ENCODE results near the gene HNRNPR. TPM values are rescaled to one million over a fixed set of nuclear protein-coding genes. Genes with fewer than 3 reads are reported as not detected.
A peak's percentile ranks its signal among the peaks of the same experiment; 100 is the strongest.

The HNRNPR gene
- 100 to 1,000 TPM; 190 to 203 TPM for total RNA-seq

GRCh38 chr1:23344111-23344986, at the start of gene HNRNPR:
Gene HNRNPR, minus strand, starts transcription at chr1:23344284. Its CDS starts 3,276 bp downstream, at chr1:23341008.
- CTCF ChIA-PET, result interaction anchor here (0.7 to 1.8 kb wide), 9 partner anchors 13 to 288 kb away, joined by 3 to 18 read pairs (median 5); no protein-coding TSS in a partner anchor
- TF ChIP-seq, protein P1, sequence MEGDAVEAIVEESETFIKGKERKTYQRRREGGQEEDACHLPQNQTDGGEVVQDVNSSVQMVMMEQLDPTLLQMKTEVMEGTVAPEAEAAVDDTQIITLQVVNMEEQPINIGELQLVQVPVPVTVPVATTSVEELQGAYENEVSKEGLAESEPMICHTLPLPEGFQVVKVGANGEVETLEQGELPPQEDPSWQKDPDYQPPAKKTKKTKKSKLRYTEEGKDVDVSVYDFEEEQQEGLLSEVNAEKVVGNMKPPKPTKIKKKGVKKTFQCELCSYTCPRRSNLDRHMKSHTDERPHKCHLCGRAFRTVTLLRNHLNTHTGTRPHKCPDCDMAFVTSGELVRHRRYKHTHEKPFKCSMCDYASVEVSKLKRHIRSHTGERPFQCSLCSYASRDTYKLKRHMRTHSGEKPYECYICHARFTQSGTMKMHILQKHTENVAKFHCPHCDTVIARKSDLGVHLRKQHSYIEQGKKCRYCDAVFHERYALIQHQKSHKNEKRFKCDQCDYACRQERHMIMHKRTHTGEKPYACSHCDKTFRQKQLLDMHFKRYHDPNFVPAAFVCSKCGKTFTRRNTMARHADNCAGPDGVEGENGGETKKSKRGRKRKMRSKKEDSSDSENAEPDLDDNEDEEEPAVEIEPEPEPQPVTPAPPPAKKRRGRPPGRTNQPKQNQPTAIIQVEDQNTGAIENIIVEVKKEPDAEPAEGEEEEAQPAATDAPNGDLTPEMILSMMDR (IDR thresholded peaks at IDR 0.05), result no peak
- H3K4me3 Mint-ChIP-seq, result peak within 1 kb of the TSS; percentile 93
- H3K27ac Mint-ChIP-seq, result peak within 1 kb of the TSS; percentile 98
- H3K36me3 Mint-ChIP-seq (ENCODE audit: low read depth), result peaks cover 31% of the 10 kb centered on the region
- H3K9me3 Mint-ChIP-seq, result no peaks in the 10 kb centered on the region
- peak; percentile 97 for ATAC-seq
- peaks cover 37% of the 10 kb centered on the region for H3K4me1 Mint-ChIP-seq (ENCODE audit: low read depth)
- peak; percentile 100 for DNase-seq
- intact Hi-C loops (cut with micrococcal nuclease), result loop anchor here (2.0 kb wide), 1 partner anchor 24 kb away; the partner anchor contains the start of gene ZNF436
- H3K27me3 Mint-ChIP-seq, result no peaks in the 10 kb centered on the region
- POLR2A ChIA-PET, result interaction anchor here (0.6 to 4.2 kb wide), 22 partner anchors 9 to 265 kb away, joined by 3 to 44 read pairs (median 5); partner anchors contain the start of gene ZNF436

DNA sequence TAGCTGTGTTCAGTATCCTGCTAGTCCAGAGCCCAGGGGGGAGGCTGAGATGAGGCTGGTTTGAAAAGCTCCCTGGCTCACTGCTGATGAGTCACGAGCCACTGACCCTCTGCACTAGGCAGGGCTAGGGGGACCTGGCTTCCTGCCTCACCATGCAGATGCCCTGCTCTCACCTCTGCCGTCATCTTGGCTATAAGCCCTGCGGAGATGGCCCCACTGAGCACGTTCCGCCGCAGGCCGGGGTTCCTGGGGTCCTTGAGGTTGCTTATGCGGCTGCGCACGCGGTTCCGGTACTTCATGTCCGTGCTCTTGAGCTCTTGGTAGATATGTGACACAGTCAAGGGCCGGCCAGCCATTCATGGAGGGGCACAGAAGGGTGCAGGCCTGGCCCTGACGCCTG, 49.6 kb upstream of the HNRNPR start:
- no peaks in the 10 kb centered on the region for H3K9me3 Mint-ChIP-seq
- no peaks in the 10 kb centered on the region for H3K27me3 Mint-ChIP-seq
- H3K4me1 Mint-ChIP-seq (ENCODE audit: low read depth), result peaks cover 4% of the 10 kb centered on the region
- no peaks in the 10 kb centered on the region for H3K36me3 Mint-ChIP-seq (ENCODE audit: low read depth)
- intact Hi-C loops (cut with micrococcal nuclease), result no loop called here
- ATAC-seq (no peak), DNase-seq (no peak)
- TF ChIP-seq, protein P1 (IDR thresholded peaks at IDR 0.05), result no peak
- POLR2A ChIA-PET, result no interaction called here
- H3K4me3 Mint-ChIP-seq, result no peak overlapping the region
- CTCF ChIA-PET, result interaction anchor here (1.1 to 3.0 kb wide), 2 partner anchors 11 to 264 kb away, joined by 3 to 13 read pairs; no protein-coding TSS in a partner anchor
- H3K27ac Mint-ChIP-seq, result no peak overlapping the region

GRCh38 chr1:23392125-23392855, 48.2 kb upstream of the HNRNPR start:
- TF ChIP-seq, protein P1 (IDR thresholded peaks at IDR 0.05), result no peak
- no peaks in the 10 kb centered on the region for H3K27me3 Mint-ChIP-seq
- POLR2A ChIA-PET, result no interaction called here
- DNase-seq, result no peak
- no peak for ATAC-seq
- H3K4me3 Mint-ChIP-seq, result no peak overlapping the region
- peaks cover 4% of the 10 kb centered on the region for H3K4me1 Mint-ChIP-seq (ENCODE audit: low read depth)
- H3K9me3 Mint-ChIP-seq, result no peaks in the 10 kb centered on the region
- no peak overlapping the region for H3K27ac Mint-ChIP-seq
- H3K36me3 Mint-ChIP-seq (ENCODE audit: low read depth), result no peaks in the 10 kb centered on the region
- intact Hi-C loops (cut with micrococcal nuclease), result no loop called here
- CTCF ChIA-PET, result interaction anchor here (1.1 kb wide), 1 partner anchor 266 kb away, joined by 3 read pairs; no protein-coding TSS in a partner anchor

- Mint-ChIP-seq H3K4me3 (no peak overlapping the region), H3K4me1 (ENCODE audit: low read depth) (no peaks in the 10 kb centered on the region), H3K36me3 (ENCODE audit: low read depth) (no peaks in the 10 kb centered on the region), H3K27ac (no peak overlapping the region), H3K27me3 (no peaks in the 10 kb centered on the region), H3K9me3 (no peaks in the 10 kb centered on the region)
- no peak for ATAC-seq
- intact Hi-C loops (cut with micrococcal nuclease), result no loop called here
- CTCF ChIA-PET, result interaction anchor here (0.6 to 1.8 kb wide), 3 partner anchors 13 to 173 kb away, joined by 3 to 7 read pairs (median 3); partner anchors contain the start of gene HTR1D
- POLR2A ChIA-PET, result no interaction called here
- TF ChIP-seq, protein P1 (IDR thresholded peaks at IDR 0.05), result no peak
- no peak for DNase-seq
These were observed 45.8 kb upstream of the HNRNPR start for GRCh38 chr1:23389837-23390321.

Data from activated CD8-positive, alpha-beta T cell treated with anti-CD3 and anti-CD28 coated beads for 36 hours (primary cell).